GM13976 (cell line): Measurements from ENCODE around the gene SMC4.

Experiments
- DNase-seq: peaks from one replicate; pipeline ENCODE4 v3.0.0; 2012; ENCODE audit warnings: low spot score
- CTCF ChIP-seq: IDR thresholded peaks from 2 replicates; pipeline ENCODE4 v1.5.1; 2012; ENCODE audit warnings: borderline replicate concordance, mild to moderate bottlenecking; ENCODE audit not compliant: insufficient read depth; ENCODE audit errors: extremely low read depth, missing control alignments, control extremely low read depth
- in situ Hi-C: fragments of 300-500 bp; cut with MboI; formaldehyde crosslinking; loops from one replicate; pipeline ENCODE4 v1.12.0; 2022; ENCODE audit warnings: low sequenced_read_pairs, mixed read lengths, inconsistent platforms; ENCODE audit not compliant: unreplicated experiment

The SMC4 gene

GRCh38 chr3:160370987-160371857, 28.2 kb upstream of the SMC4 start:
- in situ Hi-C loops = no loop called here
- no peak for TF ChIP-seq CTCF
- DNase-seq = no peak

DNA sequence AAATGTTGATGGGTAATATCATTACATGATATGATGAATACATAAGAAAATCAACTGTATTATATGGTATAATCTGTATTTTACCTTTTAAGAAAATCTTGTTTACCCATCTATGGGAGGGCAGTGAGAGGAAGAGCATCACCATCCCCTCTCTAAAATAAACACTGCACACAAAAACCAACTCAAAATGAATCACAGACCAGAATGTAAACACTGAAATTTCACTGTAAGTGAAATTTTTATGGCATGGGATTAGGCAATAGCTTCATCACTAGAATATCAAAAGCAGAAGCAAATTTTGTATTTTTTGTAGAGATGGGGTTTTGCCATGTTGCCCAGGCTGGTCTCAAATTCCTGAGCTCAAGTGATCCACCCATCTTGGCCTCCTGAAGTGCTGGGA, 26.7 kb upstream of the SMC4 start:
- TF ChIP-seq CTCF = no peak
- no peak for DNase-seq
- in situ Hi-C loops = no loop called here

DNA sequence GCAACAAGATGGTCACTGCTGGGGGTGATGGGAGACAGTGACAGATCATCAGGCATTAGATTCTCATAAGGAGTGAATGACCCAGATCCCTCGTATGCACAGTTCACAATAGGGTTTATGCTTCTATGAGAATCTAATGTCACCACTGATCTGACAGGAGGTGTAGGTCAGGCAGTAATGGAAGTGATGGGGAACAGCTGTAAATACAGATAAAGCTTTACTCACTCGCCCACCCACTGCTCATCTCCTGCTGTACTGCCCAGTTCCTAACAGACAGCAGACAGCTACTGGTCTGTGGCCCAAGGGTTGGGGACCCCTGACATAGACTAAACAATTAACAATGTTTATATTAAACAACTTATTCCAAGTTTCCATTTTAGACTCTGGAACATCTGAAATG, 25.8 kb upstream of the SMC4 start:
- no peak for TF ChIP-seq CTCF
- DNase-seq = no peak

GRCh38 chr3:160374472-160374871, 25.0 kb upstream of the SMC4 start:
- TF ChIP-seq CTCF = no peak
- no peak for DNase-seq
- in situ Hi-C loops = no loop called here

More for the DNA sequence above, 25.8 kb upstream of the SMC4 start:
- in situ Hi-C loops = no loop called here

- in situ Hi-C loops = no loop called here
- no peak for TF ChIP-seq CTCF
- no peak for DNase-seq
These were observed 24.5 kb upstream of the SMC4 start for GRCh38 chr3:160374925-160375324.

DNA sequence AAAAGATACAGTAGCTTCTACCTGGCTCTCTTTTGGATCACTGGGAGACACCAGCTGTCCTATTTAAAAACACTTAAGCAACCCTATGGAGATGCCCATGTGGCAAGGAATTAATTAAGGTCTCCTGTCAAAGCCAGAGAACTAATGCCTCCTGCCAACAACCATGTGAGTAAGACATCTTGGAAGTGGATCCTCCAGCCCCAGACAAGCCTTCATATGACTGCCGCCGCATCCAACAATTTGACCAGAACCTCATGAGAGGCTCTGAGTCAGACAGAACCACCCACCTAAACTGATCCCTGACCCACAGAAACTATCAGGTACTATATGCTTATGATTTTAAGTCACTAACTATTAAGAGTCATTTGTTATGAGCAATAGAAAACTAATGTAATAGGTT, 22.8 kb upstream of the SMC4 start:
- in situ Hi-C loops = no loop called here
- TF ChIP-seq CTCF = no peak
- DNase-seq = no peak
